ENCODE results near the gene HIRA. TPM values are rescaled to one million over a fixed set of nuclear protein-coding genes. Genes with fewer than 3 reads are reported as not detected.

The HIRA gene
- total and polyA plus RNA-seq, 2 experiments from 2014 or later, result 9.4 to 58.3 TPM

- TF ChIP-seq EZH2phosphoT487 (IDR thresholded peaks at IDR 0.05; ENCODE audit: unreplicated experiment), result no peak
- TF ChIP-seq JUNB (IDR thresholded peaks at IDR 0.05; ENCODE audit: unreplicated experiment), result no peak
- no peak for TF ChIP-seq ZNF462 (CRISPR knock-in tag; IDR thresholded peaks at IDR 0.05)
- no peak for TF ChIP-seq POLR2AphosphoS5 (IDR thresholded peaks at IDR 0.05; ENCODE audit: low read depth)
- TF ChIP-seq ZNF331 (CRISPR knock-in tag; IDR thresholded peaks at IDR 0.05; ENCODE audit: low read depth), result no peak
- no peak for TF ChIP-seq STAT1 (IDR thresholded peaks at IDR 0.05; ENCODE audit: unreplicated experiment)
- TF ChIP-seq, protein P1, sequence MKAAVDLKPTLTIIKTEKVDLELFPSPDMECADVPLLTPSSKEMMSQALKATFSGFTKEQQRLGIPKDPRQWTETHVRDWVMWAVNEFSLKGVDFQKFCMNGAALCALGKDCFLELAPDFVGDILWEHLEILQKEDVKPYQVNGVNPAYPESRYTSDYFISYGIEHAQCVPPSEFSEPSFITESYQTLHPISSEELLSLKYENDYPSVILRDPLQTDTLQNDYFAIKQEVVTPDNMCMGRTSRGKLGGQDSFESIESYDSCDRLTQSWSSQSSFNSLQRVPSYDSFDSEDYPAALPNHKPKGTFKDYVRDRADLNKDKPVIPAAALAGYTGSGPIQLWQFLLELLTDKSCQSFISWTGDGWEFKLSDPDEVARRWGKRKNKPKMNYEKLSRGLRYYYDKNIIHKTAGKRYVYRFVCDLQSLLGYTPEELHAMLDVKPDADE (IDR thresholded peaks at IDR 0.05), result no peak
- TF ChIP-seq, protein P2, sequence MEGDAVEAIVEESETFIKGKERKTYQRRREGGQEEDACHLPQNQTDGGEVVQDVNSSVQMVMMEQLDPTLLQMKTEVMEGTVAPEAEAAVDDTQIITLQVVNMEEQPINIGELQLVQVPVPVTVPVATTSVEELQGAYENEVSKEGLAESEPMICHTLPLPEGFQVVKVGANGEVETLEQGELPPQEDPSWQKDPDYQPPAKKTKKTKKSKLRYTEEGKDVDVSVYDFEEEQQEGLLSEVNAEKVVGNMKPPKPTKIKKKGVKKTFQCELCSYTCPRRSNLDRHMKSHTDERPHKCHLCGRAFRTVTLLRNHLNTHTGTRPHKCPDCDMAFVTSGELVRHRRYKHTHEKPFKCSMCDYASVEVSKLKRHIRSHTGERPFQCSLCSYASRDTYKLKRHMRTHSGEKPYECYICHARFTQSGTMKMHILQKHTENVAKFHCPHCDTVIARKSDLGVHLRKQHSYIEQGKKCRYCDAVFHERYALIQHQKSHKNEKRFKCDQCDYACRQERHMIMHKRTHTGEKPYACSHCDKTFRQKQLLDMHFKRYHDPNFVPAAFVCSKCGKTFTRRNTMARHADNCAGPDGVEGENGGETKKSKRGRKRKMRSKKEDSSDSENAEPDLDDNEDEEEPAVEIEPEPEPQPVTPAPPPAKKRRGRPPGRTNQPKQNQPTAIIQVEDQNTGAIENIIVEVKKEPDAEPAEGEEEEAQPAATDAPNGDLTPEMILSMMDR (conservative IDR thresholded peaks at IDR 0.05; ENCODE audit: low read depth in 2 of 2), result no peak
- peaks cover 7% of the 10 kb centered on the region for H3K4me1 Mint-ChIP-seq
- no peak for DNase-seq (ENCODE audit: low spot score)
- no peak overlapping the region for H3K4me2 ChIP-seq
- peaks cover 62% of the 10 kb centered on the region for H3K36me3 Mint-ChIP-seq (ENCODE audit: low read depth)
- no peak overlapping the region for H3K4me3 Mint-ChIP-seq
- no peaks in the 10 kb centered on the region; the same call in 1 of the 2 replicates for H3K79me2 ChIP-seq (replicated peaks; ENCODE audit: insufficient read depth)
- no peaks in the 10 kb centered on the region for H3K27me3 Mint-ChIP-seq (ENCODE audit: insufficient read depth, low read depth, poor library complexity)
- H3K9me2 ChIP-seq (ENCODE audit: insufficient read depth), result no peaks in the 10 kb centered on the region
- H3F3A ChIP-seq (replicated peaks; ENCODE audit: low read depth), result no peaks in the 10 kb centered on the region
- H3K36me3 ChIP-seq (ENCODE audit: insufficient read depth), result peaks cover 38% of the 10 kb centered on the region
- H3K9me3 Mint-ChIP-seq, result no peaks in the 10 kb centered on the region
- ATAC-seq, result no peak
- no peaks in the 10 kb centered on the region for H3K4me1 ChIP-seq (ENCODE audit: insufficient read depth)
- no peaks in the 10 kb centered on the region for H3K27me3 ChIP-seq (ENCODE audit: insufficient read depth)
- no peak overlapping the region for H3K27ac ChIP-seq (ENCODE audit: low read depth)
- no peak overlapping the region for H2AFZ ChIP-seq
- 0 out of 2 replicates have a peak, but pooled peaks cover 6% of the 10 kb centered on the region for H4K20me1 ChIP-seq (replicated peaks; ENCODE audit: insufficient read depth)
- no peak overlapping the region for H3K4me3 ChIP-seq
- no peak overlapping the region for H3K27ac Mint-ChIP-seq
Observed at GRCh38 chr22:19460036-19460435, 28.5 kb upstream of the HIRA start.
